H1 (cell line): ENCODE measurements around the gene CCL24.

Experiments used
- CBX5 ChIP-seq: fragments of 300-800, 300-1000 bp; sonication (generic); IDR thresholded peaks from 2 replicates; pipeline ENCODE4 v1.7.1; 2016; ENCODE audit warnings: antibody characterized with exemption, low read length, low read depth
- CEBPB ChIP-seq: IDR thresholded peaks from 2 replicates; pipeline ENCODE4 v1.6.1; 2012; ENCODE audit warnings: low read depth, low read length
- EP300 ChIP-seq, 2 experiments: IDR thresholded peaks; 1 replicate in 1 of 2; 2 replicates in 1 of 2; pipeline ENCODE4 v1.6.1; 2011 to 2012; ENCODE audit warnings: low read depth in 2 of 2, low read length in 2 of 2, mild to moderate bottlenecking in 2 of 2, borderline replicate concordance in 1 of 2, inconsistent platforms in 1 of 2, moderate library complexity in 1 of 2
- FOSL1 ChIP-seq: IDR thresholded peaks from 2 replicates; pipeline ENCODE4 v1.6.1; 2011; ENCODE audit warnings: mild to moderate bottlenecking, low read depth, low read length, moderate library complexity; ENCODE audit not compliant: insufficient read depth
- MAFK ChIP-seq: IDR thresholded peaks from 2 replicates; pipeline ENCODE4 v1.6.1; 2012; ENCODE audit warnings: low read depth, mild to moderate bottlenecking, improper control_type of control experiment, low read length
- YY1 ChIP-seq: IDR thresholded peaks from 2 replicates; pipeline ENCODE4 v1.6.1; 2011; ENCODE audit warnings: low read depth, mild to moderate bottlenecking, low read length
- ZNF274 ChIP-seq: IDR thresholded peaks from 2 replicates; pipeline ENCODE4 v1.7.0; 2012; ENCODE audit warnings: low read length, borderline replicate concordance; ENCODE audit errors: extremely low read depth

- no peak for TF ChIP-seq YY1
- no peak for TF ChIP-seq CBX5
- no peak for TF ChIP-seq MAFK
- no peak for TF ChIP-seq ZNF274
- TF ChIP-seq EP300 (IDR thresholded peaks at IDR 0.05; ENCODE audit: borderline replicate concordance in 1 of 2, low read depth in 2 of 2, low read length in 2 of 2) = no peak
- TF ChIP-seq FOSL1 = no peak
- no peak for TF ChIP-seq CEBPB
Measured at GRCh38 chr7:75820688-75821087, 7.1 kb upstream of the CCL24 start.
